Measurements from ENCODE around the gene C2CD2.

DNA sequence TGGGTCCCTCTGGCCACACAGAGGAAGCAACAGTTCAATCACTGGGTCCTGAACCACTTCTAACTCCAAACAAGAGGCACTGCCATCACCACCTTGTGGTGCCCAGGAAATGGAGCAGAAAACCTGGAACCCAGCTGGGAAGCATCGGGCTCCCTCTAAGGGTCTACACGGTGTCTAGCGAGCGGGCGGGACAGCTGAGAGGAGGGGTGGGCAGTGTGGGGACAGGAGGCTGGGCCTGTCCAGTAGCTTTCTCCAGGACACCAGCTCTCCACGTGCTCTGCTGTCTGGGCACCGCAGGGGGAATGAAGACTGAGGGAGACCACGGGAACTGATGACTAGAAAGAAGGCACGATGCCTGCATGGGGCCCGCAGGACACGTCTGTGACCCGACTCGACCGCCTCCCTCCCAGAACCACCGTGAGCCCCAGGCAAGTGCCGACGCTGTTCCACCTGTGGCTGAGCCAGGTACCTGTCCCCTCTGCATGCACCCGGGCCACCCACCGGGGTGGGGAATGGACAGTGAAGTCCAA is 69.3 kb downstream of the C2CD2 start:
- TF ChIP-seq, protein P1, sequence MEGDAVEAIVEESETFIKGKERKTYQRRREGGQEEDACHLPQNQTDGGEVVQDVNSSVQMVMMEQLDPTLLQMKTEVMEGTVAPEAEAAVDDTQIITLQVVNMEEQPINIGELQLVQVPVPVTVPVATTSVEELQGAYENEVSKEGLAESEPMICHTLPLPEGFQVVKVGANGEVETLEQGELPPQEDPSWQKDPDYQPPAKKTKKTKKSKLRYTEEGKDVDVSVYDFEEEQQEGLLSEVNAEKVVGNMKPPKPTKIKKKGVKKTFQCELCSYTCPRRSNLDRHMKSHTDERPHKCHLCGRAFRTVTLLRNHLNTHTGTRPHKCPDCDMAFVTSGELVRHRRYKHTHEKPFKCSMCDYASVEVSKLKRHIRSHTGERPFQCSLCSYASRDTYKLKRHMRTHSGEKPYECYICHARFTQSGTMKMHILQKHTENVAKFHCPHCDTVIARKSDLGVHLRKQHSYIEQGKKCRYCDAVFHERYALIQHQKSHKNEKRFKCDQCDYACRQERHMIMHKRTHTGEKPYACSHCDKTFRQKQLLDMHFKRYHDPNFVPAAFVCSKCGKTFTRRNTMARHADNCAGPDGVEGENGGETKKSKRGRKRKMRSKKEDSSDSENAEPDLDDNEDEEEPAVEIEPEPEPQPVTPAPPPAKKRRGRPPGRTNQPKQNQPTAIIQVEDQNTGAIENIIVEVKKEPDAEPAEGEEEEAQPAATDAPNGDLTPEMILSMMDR (IDR thresholded peaks at IDR 0.05): no peak
- no peak for TF ChIP-seq POLR2AphosphoS5 (IDR thresholded peaks at IDR 0.05)

All from breast epithelium (tissue), 3 donors.